Karpas-422 (cell line): Measurements from ENCODE around the gene LAMTOR5. TPM values are rescaled to one million over a fixed set of nuclear protein-coding genes. Genes with fewer than 3 reads are reported as not detected.

ENCODE experiments used
- DNase-seq: peaks from one replicate; pipeline ENCODE4 v3.0.0-alpha.2; 2015
- H2AFZ ChIP-seq: fragments of 200-600 bp; sonication (generic); 2 replicates; pipeline ENCODE4 v1.6.1; 2014; ENCODE audit warnings: antibody characterized with exemption, low read length, mixed read lengths
- H3K27ac ChIP-seq: fragments of 200-600 bp; sonication (generic); 2 replicates; pipeline ENCODE4 v1.5.1; 2014; ENCODE audit warnings: mild to moderate bottlenecking, low read length, moderate library complexity
- H3K27me3 ChIP-seq: fragments of 200-600 bp; sonication (generic); 2 replicates; pipeline ENCODE4 v1.6.1; 2014; ENCODE audit warnings: low read length, mixed read lengths
- H3K36me3 ChIP-seq: fragments of 200-600 bp; sonication (generic); 2 replicates; pipeline ENCODE4 v1.6.1; 2014; ENCODE audit warnings: low read length, mixed read lengths; ENCODE audit not compliant: insufficient read depth
- H3K4me1 ChIP-seq: fragments of 200-600 bp; sonication (generic); 2 replicates; pipeline ENCODE4 v1.6.1; 2014; ENCODE audit warnings: mild to moderate bottlenecking, low read length, mixed read lengths
- H3K4me2 ChIP-seq: fragments of 200-600 bp; sonication (generic); 2 replicates; pipeline ENCODE4 v1.6.1; 2014; ENCODE audit warnings: low read length, low read depth, mild to moderate bottlenecking; ENCODE audit not compliant: poor library complexity, severe bottlenecking
- H3K4me3 ChIP-seq: fragments of 200-600 bp; sonication (generic); 2 replicates; pipeline ENCODE4 v1.5.1; 2014; ENCODE audit warnings: mild to moderate bottlenecking, antibody characterized with exemption, low read length, mixed read lengths
- H3K79me2 ChIP-seq: fragments of 200-600 bp; sonication (generic); 2 replicates; pipeline ENCODE4 v1.6.1; 2014; ENCODE audit warnings: mild to moderate bottlenecking, low read length, mixed read lengths
- H3K9ac ChIP-seq: fragments of 200-600 bp; sonication (generic); 2 replicates; pipeline ENCODE4 v1.6.0; 2014; ENCODE audit warnings: low read length
- H3K9me2 ChIP-seq: fragments of 200-600 bp; sonication (generic), shearing (Covaris generic); replicated peaks from 2 replicates; pipeline ENCODE4 v1.6.0; 2014; ENCODE audit warnings: mild to moderate bottlenecking, low read length, moderate library complexity; ENCODE audit not compliant: insufficient read depth
- H3K9me3 ChIP-seq: fragments of 300-700, 200-600 bp; sonication (generic); 2 replicates; pipeline ENCODE4 v1.6.1; 2014; ENCODE audit warnings: low read length, mixed read lengths
- H4K20me1 ChIP-seq: fragments of 200-600 bp; sonication (generic); 2 replicates; pipeline ENCODE4 v1.6.1; 2014; ENCODE audit warnings: mild to moderate bottlenecking, antibody characterized with exemption, low read length, low read depth; ENCODE audit not compliant: insufficient read depth
- total RNA-seq: library from RNA; depleted of rRNA; stranded (reverse); fragments of >200 nt; shearing (Covaris generic); gene quantifications from 2 replicates; pipeline ENCODE4 v1.2.3, GENCODE V29; 2014; ENCODE audit warnings: low replicate concordance

LAMTOR5 gene
- total RNA-seq, 1 experiment from 2014 or later, result 401 TPM

- no peak overlapping the region for H3K9ac ChIP-seq
- peaks cover 3% of the 10 kb centered on the region; the same call in 1 of the 2 replicates for H3K4me1 ChIP-seq
- H2AFZ ChIP-seq, result no peak overlapping the region
- no peaks in the 10 kb centered on the region for H3K9me2 ChIP-seq
- H3K36me3 ChIP-seq, result no peaks in the 10 kb centered on the region
- no peak overlapping the region for H3K27ac ChIP-seq
- H3K9me3 ChIP-seq, result no peaks in the 10 kb centered on the region
- no peak overlapping the region for H3K4me3 ChIP-seq
- no peak overlapping the region for H3K4me2 ChIP-seq
- DNase-seq, result no peak
- H4K20me1 ChIP-seq, result no peaks in the 10 kb centered on the region
- H3K79me2 ChIP-seq, result no peaks in the 10 kb centered on the region
- no peaks in the 10 kb centered on the region for H3K27me3 ChIP-seq
These were observed 29.1 kb upstream of the LAMTOR5 start for GRCh38 chr1:110436635-110437034.

DNA sequence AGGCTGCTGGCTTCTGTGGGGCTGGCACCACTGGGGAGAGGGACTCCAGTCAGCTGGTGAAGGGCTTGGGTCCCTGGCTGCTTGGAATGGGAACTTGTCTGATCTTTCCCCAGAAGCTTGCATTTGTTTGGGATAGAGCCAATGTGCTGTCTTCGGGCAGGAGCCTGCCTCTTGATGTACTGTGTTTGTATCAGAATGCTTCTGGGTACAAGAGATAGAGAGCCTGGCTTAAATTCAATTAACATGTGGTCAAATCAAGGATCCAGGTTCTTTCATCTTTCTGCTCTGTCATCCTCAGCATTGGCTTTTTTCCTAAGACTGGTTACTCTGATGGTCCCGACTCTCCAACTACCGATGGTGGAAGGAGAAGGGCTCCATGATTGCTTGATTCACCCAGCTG lies 27.5 kb upstream of the LAMTOR5 start:
- no peak for DNase-seq
- no peaks in the 10 kb centered on the region for H3K36me3 ChIP-seq
- no peak overlapping the region for H3K27ac ChIP-seq
- no peaks in the 10 kb centered on the region for H3K27me3 ChIP-seq
- no peaks in the 10 kb centered on the region for H3K9me2 ChIP-seq
- H2AFZ ChIP-seq, result no peak overlapping the region
- H3K4me2 ChIP-seq, result no peak overlapping the region
- H3K4me1 ChIP-seq, result peaks cover 11% of the 10 kb centered on the region
- no peak overlapping the region for H3K9ac ChIP-seq
- no peak overlapping the region for H3K4me3 ChIP-seq
- H4K20me1 ChIP-seq, result no peaks in the 10 kb centered on the region
- H3K9me3 ChIP-seq, result no peaks in the 10 kb centered on the region
- H3K79me2 ChIP-seq, result no peaks in the 10 kb centered on the region

DNA sequence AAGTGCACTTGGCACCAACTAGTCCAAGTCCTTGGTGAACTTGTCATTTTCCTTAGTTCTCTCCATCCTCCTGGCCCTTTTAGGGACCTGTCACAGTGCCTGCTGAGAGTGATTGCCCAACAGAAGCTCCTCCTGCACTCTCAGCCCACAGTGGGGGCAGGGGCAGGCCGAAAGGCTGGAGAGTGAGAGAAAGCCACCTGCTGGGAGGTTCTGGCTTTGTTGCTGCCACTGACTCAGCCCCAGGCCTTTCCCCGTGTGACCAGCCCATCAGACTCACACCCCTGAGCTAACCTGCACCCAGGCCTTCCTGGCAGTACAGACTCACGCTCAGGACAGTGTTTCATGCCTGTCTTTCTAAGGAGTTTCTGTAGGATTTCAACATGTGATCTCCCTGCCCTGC lies 26.3 kb upstream of the LAMTOR5 start:
- peak; percentile 75 for DNase-seq
- H3K9ac ChIP-seq, result no peak overlapping the region
- no peak overlapping the region for H3K4me2 ChIP-seq
- H3K27ac ChIP-seq, result no peak overlapping the region
- H3K4me3 ChIP-seq, result no peak overlapping the region
- H3K27me3 ChIP-seq, result no peaks in the 10 kb centered on the region
- no peak overlapping the region for H2AFZ ChIP-seq
- H3K9me2 ChIP-seq, result no peaks in the 10 kb centered on the region
- H3K36me3 ChIP-seq, result no peaks in the 10 kb centered on the region
- H3K79me2 ChIP-seq, result no peaks in the 10 kb centered on the region
- H3K9me3 ChIP-seq, result no peaks in the 10 kb centered on the region
- peaks cover 11% of the 10 kb centered on the region for H3K4me1 ChIP-seq
- H4K20me1 ChIP-seq, result no peaks in the 10 kb centered on the region

DNA sequence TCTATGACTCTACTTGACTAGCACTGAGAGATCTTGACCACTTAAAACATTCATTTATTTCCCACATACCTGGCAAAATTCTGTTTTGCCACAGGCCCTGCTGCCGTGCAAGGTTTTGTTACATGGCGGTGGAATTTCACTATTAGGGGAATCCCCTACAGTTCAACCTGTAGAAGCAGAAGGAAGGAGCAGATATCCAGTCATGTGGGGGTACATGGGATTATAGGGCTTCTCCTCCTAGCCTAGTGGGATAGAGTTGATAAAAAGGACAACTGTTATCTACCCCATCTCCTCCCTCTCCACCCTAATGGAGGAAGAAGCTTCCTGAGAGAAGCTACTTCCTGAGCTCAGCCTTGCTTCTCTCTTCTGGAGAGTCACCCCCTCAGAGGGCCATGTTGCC lies 25.7 kb upstream of the LAMTOR5 start:
- H3K36me3 ChIP-seq, result no peaks in the 10 kb centered on the region
- no peak overlapping the region for H3K4me2 ChIP-seq
- no peak overlapping the region for H3K27ac ChIP-seq
- no peaks in the 10 kb centered on the region for H3K79me2 ChIP-seq
- no peak overlapping the region for H3K4me3 ChIP-seq
- no peaks in the 10 kb centered on the region for H3K27me3 ChIP-seq
- no peaks in the 10 kb centered on the region for H3K9me3 ChIP-seq
- H4K20me1 ChIP-seq, result no peaks in the 10 kb centered on the region
- H2AFZ ChIP-seq, result no peak overlapping the region
- no peak for DNase-seq
- H3K9me2 ChIP-seq, result no peaks in the 10 kb centered on the region
- H3K9ac ChIP-seq, result no peak overlapping the region
- peaks cover 11% of the 10 kb centered on the region for H3K4me1 ChIP-seq

DNA sequence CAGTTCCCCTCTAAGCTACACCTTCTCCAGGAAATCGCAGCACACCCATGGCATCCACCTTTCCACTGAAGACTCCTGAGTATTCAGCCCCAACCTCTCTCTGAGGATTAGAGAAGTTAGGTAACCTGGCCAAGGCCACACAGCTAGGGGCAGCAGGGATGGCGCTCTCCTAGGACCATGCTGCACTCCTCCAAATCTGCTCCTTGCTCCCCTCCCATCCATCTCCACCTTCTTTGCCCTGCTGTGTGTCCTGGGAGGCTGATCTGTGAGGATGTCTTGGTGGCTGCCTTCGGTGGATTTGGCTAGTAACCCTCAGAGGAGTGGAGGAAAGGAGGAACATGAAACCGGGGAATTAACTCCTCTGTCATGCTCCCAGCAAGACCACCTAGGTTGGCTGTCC lies 23.4 kb upstream of the LAMTOR5 start:
- Histone ChIP-seq H3K79me2 (no peaks in the 10 kb centered on the region), H3K4me1 (peaks cover 11% of the 10 kb centered on the region), H4K20me1 (no peaks in the 10 kb centered on the region), H3K4me3 (no peak overlapping the region), H3K9ac (no peak overlapping the region), H3K4me2 (no peak overlapping the region), H3K9me3 (no peaks in the 10 kb centered on the region), H2AFZ (no peak overlapping the region), H3K27me3 (no peaks in the 10 kb centered on the region), H3K27ac (no peak overlapping the region), H3K36me3 (no peaks in the 10 kb centered on the region), H3K9me2 (no peaks in the 10 kb centered on the region)
- no peak for DNase-seq

DNA sequence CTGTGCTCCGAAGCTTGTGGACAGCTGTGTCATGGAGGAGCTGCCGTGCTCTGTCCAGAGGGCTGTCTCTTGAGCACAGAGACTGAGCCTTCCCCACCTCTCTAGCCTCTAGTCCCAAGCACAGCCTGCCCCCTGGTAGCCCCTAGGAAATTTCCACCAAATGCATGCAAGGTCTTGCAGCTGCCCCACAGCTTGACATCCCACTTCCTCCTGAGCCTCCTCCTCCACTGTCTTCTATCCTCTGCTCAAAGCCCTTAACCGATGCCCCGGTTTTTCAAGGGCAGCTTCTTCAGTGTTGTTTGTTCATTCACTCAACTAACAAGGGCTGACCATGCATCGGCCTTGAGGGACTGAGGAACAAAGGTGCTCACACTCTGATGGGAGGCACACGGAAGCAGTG lies 22.9 kb upstream of the LAMTOR5 start:
- H3K27me3 ChIP-seq, result no peaks in the 10 kb centered on the region
- no peak overlapping the region for H3K4me3 ChIP-seq
- H3K4me1 ChIP-seq, result peaks cover 11% of the 10 kb centered on the region
- H2AFZ ChIP-seq, result no peak overlapping the region
- H3K79me2 ChIP-seq, result no peaks in the 10 kb centered on the region
- H3K9ac ChIP-seq, result 0 out of 2 replicates have a peak overlapping the region, but pooled peaks have one; percentile 3
- no peak for DNase-seq
- no peak overlapping the region for H3K27ac ChIP-seq
- H4K20me1 ChIP-seq, result no peaks in the 10 kb centered on the region
- H3K36me3 ChIP-seq, result no peaks in the 10 kb centered on the region
- no peaks in the 10 kb centered on the region for H3K9me2 ChIP-seq
- no peaks in the 10 kb centered on the region for H3K9me3 ChIP-seq
- no peak overlapping the region for H3K4me2 ChIP-seq

DNA sequence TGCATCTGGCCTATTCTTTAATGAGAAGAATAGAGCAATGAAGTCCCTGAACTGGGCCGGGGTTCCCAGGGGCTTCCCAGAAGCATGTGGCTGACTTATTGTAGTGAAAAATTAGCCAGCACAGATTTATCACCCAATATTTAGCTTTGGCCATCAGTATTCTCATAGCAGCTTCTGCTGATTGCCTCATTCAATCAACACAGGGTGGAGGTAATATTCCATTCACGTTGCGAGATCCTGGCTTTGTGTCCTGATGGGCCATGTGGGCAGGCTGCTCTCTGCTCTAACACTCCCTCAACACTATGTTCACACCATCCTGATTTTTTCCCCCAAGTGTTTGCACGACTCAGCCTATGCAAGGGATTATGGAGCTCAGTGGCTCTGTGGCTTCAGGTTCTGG lies 21.5 kb upstream of the LAMTOR5 start:
- Histone ChIP-seq H3K79me2 (no peaks in the 10 kb centered on the region), H3K36me3 (no peaks in the 10 kb centered on the region), H4K20me1 (no peaks in the 10 kb centered on the region), H3K9ac (no peak overlapping the region), H3K27me3 (no peaks in the 10 kb centered on the region), H3K27ac (no peak overlapping the region), H3K4me2 (no peak overlapping the region), H3K4me1 (peaks cover 11% of the 10 kb centered on the region), H3K4me3 (no peak overlapping the region), H3K9me3 (no peaks in the 10 kb centered on the region), H2AFZ (no peak overlapping the region), H3K9me2 (no peaks in the 10 kb centered on the region)
- DNase-seq, result no peak

DNA sequence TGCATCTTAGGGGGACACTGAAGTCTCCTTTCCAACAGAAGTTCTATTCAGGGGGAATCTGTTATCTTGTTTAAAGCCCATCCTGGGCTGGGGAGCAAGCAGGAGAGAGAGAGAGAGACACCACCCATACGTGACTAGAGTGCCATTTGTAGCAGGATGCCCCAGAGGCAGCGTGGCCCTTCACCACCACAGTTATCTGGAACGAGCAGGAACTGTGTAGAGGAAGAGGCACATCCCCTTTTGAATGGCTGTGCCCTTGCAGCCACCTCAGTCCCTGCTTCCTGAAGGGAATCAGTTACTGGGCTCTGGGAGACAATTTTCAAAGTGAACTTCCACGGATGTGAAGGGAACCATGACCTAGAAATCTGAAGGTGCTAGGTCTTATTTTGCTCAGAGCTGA lies 19.4 kb upstream of the LAMTOR5 start:
- Histone ChIP-seq H3K4me3 (no peak overlapping the region), H3K27me3 (no peaks in the 10 kb centered on the region), H3K4me1 (peaks cover 9% of the 10 kb centered on the region), H2AFZ (no peak overlapping the region), H3K36me3 (no peaks in the 10 kb centered on the region), H4K20me1 (no peaks in the 10 kb centered on the region), H3K4me2 (no peak overlapping the region), H3K79me2 (no peaks in the 10 kb centered on the region), H3K27ac (no peak overlapping the region), H3K9ac (no peak overlapping the region), H3K9me2 (no peaks in the 10 kb centered on the region), H3K9me3 (no peaks in the 10 kb centered on the region)
- no peak for DNase-seq

GRCh38 chr1:110425612-110426152 lies 18.2 kb upstream of the LAMTOR5 start:
- DNase-seq, result no peak
- Histone ChIP-seq H3K9ac (no peak overlapping the region), H3K79me2 (no peaks in the 10 kb centered on the region), H3K36me3 (no peaks in the 10 kb centered on the region), H3K9me2 (no peaks in the 10 kb centered on the region), H3K4me1 (peaks cover 6% of the 10 kb centered on the region), H3K9me3 (no peaks in the 10 kb centered on the region), H3K4me3 (no peak overlapping the region), H3K27ac (no peak overlapping the region), H4K20me1 (no peaks in the 10 kb centered on the region), H3K4me2 (no peak overlapping the region), H2AFZ (no peak overlapping the region), H3K27me3 (no peaks in the 10 kb centered on the region)
